Activated CD4-positive, alpha-beta T cell treated with anti-CD3 and anti-CD28 coated beads for 36 hours (primary cell): ENCODE measurements around the gene PPWD1. TPM values are rescaled to one million over a fixed set of nuclear protein-coding genes. Genes with fewer than 3 reads are reported as not detected.

Experiments used
- ATAC-seq: fragments of 200-7000 bp; cut with Tn5 transposase; one replicate; pipeline ENCODE4 v1.10.0; 2021; ENCODE audit warnings: mild to moderate bottlenecking, moderate library complexity
- CTCF ChIA-PET: fragments of 350-600 bp; sonication (Branson Sonifier 250); formaldehyde crosslinking; loops from one replicate; lab custom pipeline; 2021; ENCODE audit warnings: antibody characterized with exemption; lab: Charles Lee
- POLR2A ChIA-PET: fragments of 350-600 bp; sonication (Branson Sonifier 250); formaldehyde crosslinking; loops from one replicate; lab custom pipeline; 2021; ENCODE audit warnings: antibody characterized with exemption, inconsistent platforms; lab: Charles Lee
- DNase-seq: peaks from one replicate; pipeline ENCODE4 v3.0.0-alpha.2; 2020
- H3K27ac Mint-ChIP-seq: one replicate; pipeline ENCODE4 v1.8.0; 2021; ENCODE audit warnings: mixed read lengths
- H3K27me3 Mint-ChIP-seq: one replicate; pipeline ENCODE4 v1.8.0; 2021; ENCODE audit warnings: mixed read lengths
- H3K36me3 Mint-ChIP-seq: one replicate; pipeline ENCODE4 v1.8.0; 2021; ENCODE audit warnings: low read depth, mixed read lengths
- H3K4me1 Mint-ChIP-seq: one replicate; pipeline ENCODE4 v1.8.0; 2021; ENCODE audit warnings: mixed read lengths
- H3K4me3 Mint-ChIP-seq: one replicate; pipeline ENCODE4 v1.8.0; 2021; ENCODE audit warnings: mild to moderate bottlenecking, moderate library complexity, mixed read lengths
- H3K9me3 Mint-ChIP-seq: one replicate; pipeline ENCODE4 v1.8.0; 2021; ENCODE audit warnings: low read depth, mixed read lengths
- intact Hi-C, 2 experiments: fragments of 100-400 bp; cut with DNase I in 1 of 2; cut with micrococcal nuclease in 1 of 2; formaldehyde crosslinking; loops; one replicate each; pipeline versions ENCODE4 v1.14.2 to v1.15.1; 2022 to 2024; cut with DNase I, micrococcal nuclease
- total RNA-seq, 2 experiments: library from RNA; stranded (reverse); gene quantifications; one replicate each; pipeline ENCODE4 v1.2.3, GENCODE V29; 2021

Gene PPWD1
- total RNA-seq, result 10 to 100 TPM; 43.0 to 44.0 TPM

DNA sequence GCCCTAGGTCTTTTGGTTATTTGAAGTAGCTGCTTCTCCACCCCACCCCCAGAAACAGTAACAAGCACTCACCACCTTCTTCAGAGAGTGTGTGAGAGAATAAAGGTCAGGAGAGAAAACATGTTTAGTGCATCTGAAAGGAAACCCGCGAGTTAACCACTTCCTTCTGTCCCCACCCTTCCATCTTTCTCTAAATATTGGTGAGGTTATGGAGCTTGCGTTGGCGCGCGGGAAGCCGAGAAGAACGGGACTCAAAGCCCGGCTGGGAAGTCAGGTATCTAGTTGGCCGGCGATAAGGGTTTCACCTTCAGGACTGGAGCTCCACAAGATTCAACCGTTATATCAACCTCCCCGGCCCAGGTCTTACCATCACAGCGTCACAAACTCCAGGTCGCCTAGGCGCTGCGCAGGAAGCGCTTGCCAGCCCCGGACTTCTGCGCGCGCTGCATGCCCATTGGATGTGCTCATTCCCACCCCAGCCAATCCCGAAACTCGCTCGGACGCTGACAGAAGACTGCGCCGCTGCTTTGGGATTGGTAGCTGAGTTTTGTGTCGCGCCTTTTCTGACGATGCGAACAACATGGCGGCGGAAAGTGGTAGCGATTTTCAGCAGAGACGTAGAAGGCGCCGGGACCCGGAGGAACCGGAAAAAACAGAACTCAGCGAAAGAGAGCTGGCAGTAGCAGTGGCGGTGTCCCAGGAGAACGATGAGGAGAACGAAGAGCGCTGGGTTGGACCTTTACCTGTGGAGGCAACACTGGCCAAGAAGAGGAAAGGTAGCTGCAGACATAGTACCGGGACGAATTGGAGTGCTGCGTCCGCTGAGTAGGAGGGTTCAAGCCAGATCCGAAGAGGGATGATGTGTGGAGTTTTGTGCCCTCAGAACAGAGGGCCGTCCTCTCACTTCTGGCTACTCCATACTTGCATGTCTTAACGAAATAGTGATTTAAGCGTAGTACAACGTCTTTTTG is at the start of gene PPWD1, which contains the start of gene CENPK:
Gene PPWD1, plus strand, starts transcription at position 566 of the 971 bp plus-strand sequence. Its CDS starts 15 bp downstream, at position 581.
Gene CENPK, minus strand, starts transcription at position 438 of the 971 bp plus-strand sequence. CDS start 8,261 bp downstream, outside the sequence.
- Mint-ChIP-seq H3K9me3 (no peaks in the 10 kb centered on the region), H3K36me3 (peaks cover 32% of the 10 kb centered on the region), H3K27ac (peak within 1 kb of the TSS; percentile 98), H3K27me3 (no peaks in the 10 kb centered on the region), H3K4me1 (peaks cover 47% of the 10 kb centered on the region), H3K4me3 (peak within 1 kb of the TSS; percentile 91)
- DNase-seq, result peak; percentile 98
- POLR2A ChIA-PET, result interaction anchor here (0.6 to 1.1 kb wide), 3 partner anchors 116 to 775 kb away, joined by 3 to 4 read pairs (median 3); no protein-coding TSS in a partner anchor
- peak; percentile 99 for ATAC-seq
- intact Hi-C loops, result loop anchor here (1.0 to 10.0 kb wide), 10 partner anchors 61 to 796 kb away; partner anchors contain the start of genes ERBIN (in 2 of the 2), SREK1 (in 2 of the 2), TRIM23 (in 2 of the 2) and ADAMTS6 (in 1 of the 2)
- CTCF ChIA-PET, result interaction anchor here (0.8 to 1.4 kb wide), 7 partner anchors 8 to 91 kb away, joined by 3 to 5 read pairs (median 3); partner anchors contain the start of gene TRIM23

GRCh38 chr5:65525726-65526125 is 37.4 kb upstream of the PPWD1 start:
- no peak overlapping the region for H3K27ac Mint-ChIP-seq
- H3K4me3 Mint-ChIP-seq, result no peak overlapping the region
- intact Hi-C loops, result no loop called here
- ChIA-PET POLR2A (no interaction called here), CTCF (interaction anchor here (0.7 kb wide), 1 partner anchor 741 kb away, joined by 3 read pairs; no protein-coding TSS in a partner anchor)
- ATAC-seq (no peak), DNase-seq (no peak)
- peaks cover 28% of the 10 kb centered on the region for H3K36me3 Mint-ChIP-seq
- H3K4me1 Mint-ChIP-seq, result no peaks in the 10 kb centered on the region
- H3K27me3 Mint-ChIP-seq, result no peaks in the 10 kb centered on the region
- no peaks in the 10 kb centered on the region for H3K9me3 Mint-ChIP-seq

- no peak overlapping the region for H3K4me3 Mint-ChIP-seq
- POLR2A ChIA-PET, result no interaction called here
Observed at GRCh38 chr5:65530904-65531303, 32.2 kb upstream of the PPWD1 start.

GRCh38 chr5:65535529-65535987 is 27.5 kb upstream of the PPWD1 start:
- intact Hi-C loops, result no loop called here
- Mint-ChIP-seq H3K27me3 (no peaks in the 10 kb centered on the region), H3K4me3 (no peak overlapping the region), H3K9me3 (no peaks in the 10 kb centered on the region), H3K4me1 (no peaks in the 10 kb centered on the region), H3K27ac (no peak overlapping the region), H3K36me3 (peaks cover 31% of the 10 kb centered on the region)
- CTCF ChIA-PET, result interaction anchor here (0.6 to 1.3 kb wide), 2 partner anchors 8 to 20 kb away, joined by 3 read pairs; no protein-coding TSS in a partner anchor
- DNase-seq (no peak), ATAC-seq (no peak)
- POLR2A ChIA-PET, result no interaction called here

More at GRCh38 chr5:65530904-65531303, 32.2 kb upstream of the PPWD1 start:
- CTCF ChIA-PET, result no interaction called here
- ATAC-seq (no peak), DNase-seq (no peak)
- Mint-ChIP-seq H3K36me3 (peaks cover 19% of the 10 kb centered on the region), H3K4me1 (no peaks in the 10 kb centered on the region), H3K27ac (no peak overlapping the region), H3K27me3 (no peaks in the 10 kb centered on the region), H3K9me3 (no peaks in the 10 kb centered on the region)
- intact Hi-C loops, result no loop called here

DNA sequence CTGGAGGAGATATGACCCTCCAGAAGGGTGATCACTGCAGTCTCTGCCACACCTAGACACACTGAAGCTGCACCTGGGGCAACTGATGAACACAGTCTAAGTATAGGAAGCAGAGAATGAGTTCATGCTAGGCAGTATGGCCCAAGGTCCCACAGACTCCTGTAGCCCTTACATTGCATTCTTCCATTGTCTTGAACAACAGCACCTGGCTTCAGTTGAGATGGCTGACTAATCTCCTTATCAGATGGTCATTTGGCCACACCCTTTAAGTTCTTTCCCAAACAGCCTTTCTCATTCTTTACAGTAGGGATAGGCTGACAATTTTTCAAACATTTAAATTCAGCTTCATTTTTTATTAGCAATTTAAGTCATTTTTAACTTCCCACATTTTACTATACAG is 23.3 kb upstream of the PPWD1 start:
- no peaks in the 10 kb centered on the region for H3K4me1 Mint-ChIP-seq
- H3K9me3 Mint-ChIP-seq, result no peaks in the 10 kb centered on the region
- ChIA-PET CTCF (no interaction called here), POLR2A (no interaction called here)
- H3K27me3 Mint-ChIP-seq, result no peaks in the 10 kb centered on the region
- H3K4me3 Mint-ChIP-seq, result no peak overlapping the region
- DNase-seq, result no peak
- H3K27ac Mint-ChIP-seq, result no peak overlapping the region
- ATAC-seq, result no peak
- peaks cover 59% of the 10 kb centered on the region for H3K36me3 Mint-ChIP-seq
- intact Hi-C loops, result no loop called here

DNA sequence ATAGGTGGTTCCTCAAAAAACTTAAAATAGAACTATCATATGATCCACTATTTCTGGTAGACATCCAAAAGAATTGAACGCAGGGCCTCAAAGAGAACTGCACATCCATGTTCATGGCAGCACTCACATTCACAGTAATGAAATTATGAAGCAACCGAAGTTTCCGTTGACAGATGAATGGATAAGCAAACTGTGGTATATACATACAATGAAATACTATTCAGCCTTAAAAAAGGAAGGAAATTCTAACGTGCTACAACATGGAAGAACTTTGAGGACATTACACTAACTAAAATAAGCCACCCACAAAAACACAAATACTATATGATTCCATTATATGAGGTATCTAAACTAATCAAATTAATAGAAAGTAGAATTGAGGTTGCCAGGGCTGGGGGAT is 18.6 kb upstream of the PPWD1 start:
- Mint-ChIP-seq H3K4me1 (peaks cover 6% of the 10 kb centered on the region), H3K27me3 (no peaks in the 10 kb centered on the region), H3K4me3 (no peak overlapping the region), H3K27ac (no peak overlapping the region), H3K36me3 (peaks cover 68% of the 10 kb centered on the region), H3K9me3 (no peaks in the 10 kb centered on the region)
- CTCF ChIA-PET, result interaction anchor here (1.1 kb wide), 1 partner anchor 18 kb away, joined by 3 read pairs; no protein-coding TSS in a partner anchor
- POLR2A ChIA-PET, result no interaction called here
- DNase-seq, result no peak
- no peak for ATAC-seq
- intact Hi-C loops, result no loop called here

- no peak for DNase-seq
- H3K27ac Mint-ChIP-seq, result no peak overlapping the region
- peaks cover 73% of the 10 kb centered on the region for H3K36me3 Mint-ChIP-seq
- H3K27me3 Mint-ChIP-seq, result no peaks in the 10 kb centered on the region
- no peaks in the 10 kb centered on the region for H3K9me3 Mint-ChIP-seq
- CTCF ChIA-PET, result interaction anchor here (1.7 kb wide), 1 partner anchor 10 kb away, joined by 5 read pairs; no protein-coding TSS in a partner anchor
- H3K4me3 Mint-ChIP-seq, result no peak overlapping the region
- intact Hi-C loops, result no loop called here
- POLR2A ChIA-PET, result no interaction called here
- peaks cover 6% of the 10 kb centered on the region for H3K4me1 Mint-ChIP-seq
- ATAC-seq, result no peak
Observed at GRCh38 chr5:65546141-65546540, 17.0 kb upstream of the PPWD1 start.

GRCh38 chr5:65548281-65548680 is 14.8 kb upstream of the PPWD1 start:
- H3K4me1 Mint-ChIP-seq, result peaks cover 6% of the 10 kb centered on the region
- DNase-seq, result no peak
- no peak overlapping the region for H3K27ac Mint-ChIP-seq
- peaks cover 65% of the 10 kb centered on the region for H3K36me3 Mint-ChIP-seq
- CTCF ChIA-PET, result no interaction called here
- POLR2A ChIA-PET, result no interaction called here
- H3K4me3 Mint-ChIP-seq, result no peak overlapping the region
- H3K9me3 Mint-ChIP-seq, result no peaks in the 10 kb centered on the region
- no peaks in the 10 kb centered on the region for H3K27me3 Mint-ChIP-seq
- ATAC-seq, result peak; percentile 66
- intact Hi-C loops, result no loop called here

DNA sequence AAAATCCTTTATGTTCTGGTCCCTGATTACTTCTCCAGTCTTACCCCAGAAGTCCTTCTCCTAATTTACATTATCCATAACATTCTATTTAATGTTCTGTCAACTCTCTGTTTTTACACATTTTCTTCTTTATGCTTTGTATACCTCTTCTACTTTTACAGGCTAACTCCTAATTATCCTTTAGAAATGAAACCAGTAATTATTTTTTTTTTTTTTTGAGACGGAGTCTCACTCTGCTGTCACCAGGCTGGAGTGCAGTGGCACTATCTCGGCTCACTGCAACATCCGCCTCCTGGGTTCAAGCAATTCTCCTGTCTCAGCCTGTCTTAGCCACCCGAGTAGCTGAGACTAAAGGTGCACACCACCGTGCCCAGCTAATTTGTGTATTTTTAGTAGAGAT is 9.2 kb upstream of the PPWD1 start:
- Mint-ChIP-seq H3K36me3 (peaks cover 55% of the 10 kb centered on the region), H3K27me3 (no peaks in the 10 kb centered on the region), H3K27ac (no peak overlapping the region), H3K4me3 (no peak overlapping the region), H3K4me1 (peaks cover 15% of the 10 kb centered on the region), H3K9me3 (no peaks in the 10 kb centered on the region)
- ATAC-seq, result no peak
- CTCF ChIA-PET, result no interaction called here
- intact Hi-C loops, result no loop called here
- POLR2A ChIA-PET, result no interaction called here
- DNase-seq, result no peak

- Mint-ChIP-seq H3K4me1 (peaks cover 19% of the 10 kb centered on the region), H3K27me3 (no peaks in the 10 kb centered on the region), H3K9me3 (no peaks in the 10 kb centered on the region), H3K4me3 (no peak overlapping the region), H3K36me3 (peaks cover 52% of the 10 kb centered on the region), H3K27ac (no peak overlapping the region)
- DNase-seq (no peak), ATAC-seq (no peak)
- ChIA-PET POLR2A (interaction anchor here (0.6 kb wide), 1 partner anchor 12 kb away, joined by 5 read pairs; no protein-coding TSS in a partner anchor), CTCF (interaction anchor here (1.0 to 1.5 kb wide), 5 partner anchors 9 to 36 kb away, joined by 3 to 5 read pairs (median 3); no protein-coding TSS in a partner anchor)
- intact Hi-C loops, result no loop called here
Observed at GRCh38 chr5:65555287-65555686, 7.8 kb upstream of the PPWD1 start.

- no peak for DNase-seq
- Mint-ChIP-seq H3K9me3 (no peaks in the 10 kb centered on the region), H3K27ac (no peak overlapping the region), H3K4me1 (peaks cover 22% of the 10 kb centered on the region), H3K4me3 (no peak overlapping the region), H3K36me3 (peaks cover 47% of the 10 kb centered on the region), H3K27me3 (no peaks in the 10 kb centered on the region)
- CTCF ChIA-PET, result interaction anchor here (0.8 to 1.5 kb wide), 7 partner anchors 10 to 51 kb away, joined by 3 to 5 read pairs (median 3); no protein-coding TSS in a partner anchor
- intact Hi-C loops, result no loop called here
- ATAC-seq, result no peak
- POLR2A ChIA-PET, result no interaction called here
Observed at GRCh38 chr5:65556181-65556580, 6.9 kb upstream of the PPWD1 start.
